ENCODE data around the gene GNAT2. TPM values are rescaled to one million over a fixed set of nuclear protein-coding genes. Genes with fewer than 3 reads are reported as not detected.

GNAT2 gene
- total and polyA plus RNA-seq, 2 donors (not counting 3 experiments of a cell fraction or from before 2014, with no cell fraction given), result not detected

DNA sequence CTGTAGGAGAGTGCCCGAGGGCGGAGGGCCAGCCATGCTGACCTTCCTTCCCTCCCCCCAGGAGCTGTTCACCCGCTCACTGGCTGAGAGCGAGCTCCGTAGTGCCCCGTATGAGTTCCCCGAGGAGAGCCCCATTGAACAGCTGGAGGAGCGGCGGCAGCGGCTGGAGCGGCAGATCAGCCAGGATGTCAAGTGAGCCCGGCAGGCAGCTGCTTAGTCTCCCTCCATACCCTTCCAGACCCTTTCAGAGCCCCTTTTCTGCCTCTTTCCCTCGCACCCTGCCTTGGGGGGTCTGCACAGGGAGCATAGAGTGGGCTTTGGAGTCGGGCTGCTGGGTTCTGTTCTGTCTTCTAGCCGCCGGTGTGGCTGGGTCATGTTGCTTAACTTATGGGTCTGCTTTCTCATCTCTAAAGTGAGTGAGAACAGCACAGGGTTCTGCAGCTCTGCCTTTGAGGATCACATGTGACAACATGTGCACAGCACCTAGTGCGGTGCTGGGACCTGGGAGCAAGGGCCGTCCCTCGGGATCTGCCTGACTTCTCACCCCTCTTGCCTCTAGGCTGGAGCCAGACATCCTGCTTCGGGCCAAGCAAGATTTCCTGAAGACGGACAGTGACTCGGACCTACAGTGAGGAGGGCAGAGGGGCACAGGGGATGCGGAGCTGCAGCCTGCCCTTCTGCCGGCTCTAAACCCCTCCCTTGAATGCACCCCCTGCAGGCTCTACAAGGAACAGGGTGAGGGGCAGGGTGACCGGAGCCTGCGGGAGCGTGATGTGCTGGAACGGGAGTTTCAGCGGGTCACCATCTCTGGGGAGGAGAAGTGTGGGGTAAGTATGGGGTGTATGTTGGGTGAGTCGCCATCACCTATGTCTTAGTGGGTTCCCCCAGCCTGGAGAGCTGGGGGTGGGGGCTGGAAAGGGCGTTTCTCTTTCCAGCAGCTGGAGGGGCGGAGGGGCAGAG, 6.5 kb upstream of the GNAT2 start:
- ChIA-PET CTCF (interaction anchor here (1.8 to 3.3 kb wide), 3 partner anchors 9 to 80 kb away, joined by 4 to 23 read pairs (median 8); partner anchors contain the start of gene GNAI3), POLR2A (no interaction called here)
- Histone ChIP-seq H3K9ac (replicated peaks; ENCODE audit: extremely low read depth, insufficient read depth, low read length) (no peak overlapping the region), H3K4me1 (ENCODE audit: control insufficient read depth, extremely low read depth, insufficient read depth, low read length) (peaks cover 8% of the 10 kb centered on the region), H3K4me2 (ENCODE audit: insufficient read depth, low read length) (no peak overlapping the region), H3K4me3 (replicated peaks in 1 of 3; ENCODE audit: insufficient read depth in 1 of 3, low read depth in 1 of 3, low read length in 3 of 3) (no peak overlapping the region), H3K9me1 (replicated peaks; ENCODE audit: control insufficient read depth, extremely low read depth, insufficient read depth, low read length) (no peaks in the 10 kb centered on the region), H3K27me3 (ENCODE audit: control insufficient read depth in 2 of 2, insufficient read depth in 2 of 2, low read length in 2 of 2) (no peaks in the 10 kb centered on the region), H4K20me1 (replicated peaks; ENCODE audit: control insufficient read depth, extremely low read depth, insufficient read depth, low read length) (no peaks in the 10 kb centered on the region), H3K36me3 (ENCODE audit: control insufficient read depth in 2 of 2, extremely low read depth in 1 of 2, insufficient read depth in 2 of 2, low read length in 2 of 2) (peaks cover 4 to 35% of the 10 kb centered on the region in 2 experiments), H3K79me2 (ENCODE audit: control insufficient read depth, insufficient read depth, low read length) (peaks cover 43% of the 10 kb centered on the region), H3K9me3 (replicated peaks; ENCODE audit: control insufficient read depth, insufficient read depth, low read length) (no peaks in the 10 kb centered on the region), H2AFZ (ENCODE audit: low read depth, low read length) (no peak overlapping the region), H3K27ac (ENCODE audit: insufficient read depth, low read depth, low read length) (no peak overlapping the region)
- DNase-seq (ENCODE audit: low read depth, low spot score), result no peak
- intact Hi-C loops (cut with micrococcal nuclease), result no loop called here
- BruUV-seq (replicated peaks), result no TSS peak
- dilution Hi-C loops (cut with MboI; ENCODE audit: extremely low pct_ligation_motif_present, low sequenced_read_pairs), result no loop called here
- TF ChIP-seq POLR2AphosphoS5 (IDR thresholded peaks at IDR 0.05; ENCODE audit: insufficient read depth, low read depth, low read length) (no peak), FOS (IDR thresholded peaks at IDR 0.05; ENCODE audit: borderline replicate concordance, insufficient read depth, low read length) (no peak), JUN (IDR thresholded peaks at IDR 0.05; ENCODE audit: borderline replicate concordance, insufficient read depth, insufficient read length, low read depth) (no peak), EZH2 (IDR thresholded peaks at IDR 0.05; ENCODE audit: borderline replicate concordance, low read depth, low read length, severe bottlenecking) (no peak), MYC (IDR thresholded peaks at IDR 0.05; ENCODE audit: low read depth, low read length) (no peak), POLR2A (IDR thresholded peaks at IDR 0.05; ENCODE audit: low read depth, low read length) (no peak), GATA2 (IDR thresholded peaks at IDR 0.05; ENCODE audit: insufficient read depth, insufficient read length, low read depth, low read length) (no peak)
- TF ChIP-seq, protein P1, sequence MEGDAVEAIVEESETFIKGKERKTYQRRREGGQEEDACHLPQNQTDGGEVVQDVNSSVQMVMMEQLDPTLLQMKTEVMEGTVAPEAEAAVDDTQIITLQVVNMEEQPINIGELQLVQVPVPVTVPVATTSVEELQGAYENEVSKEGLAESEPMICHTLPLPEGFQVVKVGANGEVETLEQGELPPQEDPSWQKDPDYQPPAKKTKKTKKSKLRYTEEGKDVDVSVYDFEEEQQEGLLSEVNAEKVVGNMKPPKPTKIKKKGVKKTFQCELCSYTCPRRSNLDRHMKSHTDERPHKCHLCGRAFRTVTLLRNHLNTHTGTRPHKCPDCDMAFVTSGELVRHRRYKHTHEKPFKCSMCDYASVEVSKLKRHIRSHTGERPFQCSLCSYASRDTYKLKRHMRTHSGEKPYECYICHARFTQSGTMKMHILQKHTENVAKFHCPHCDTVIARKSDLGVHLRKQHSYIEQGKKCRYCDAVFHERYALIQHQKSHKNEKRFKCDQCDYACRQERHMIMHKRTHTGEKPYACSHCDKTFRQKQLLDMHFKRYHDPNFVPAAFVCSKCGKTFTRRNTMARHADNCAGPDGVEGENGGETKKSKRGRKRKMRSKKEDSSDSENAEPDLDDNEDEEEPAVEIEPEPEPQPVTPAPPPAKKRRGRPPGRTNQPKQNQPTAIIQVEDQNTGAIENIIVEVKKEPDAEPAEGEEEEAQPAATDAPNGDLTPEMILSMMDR (IDR thresholded peaks at IDR 0.05; ENCODE audit: extremely low read depth in 1 of 2, insufficient read depth in 1 of 2, low read depth in 1 of 2, low read length in 2 of 2), result no peak
- TF ChIP-seq, protein P2, sequence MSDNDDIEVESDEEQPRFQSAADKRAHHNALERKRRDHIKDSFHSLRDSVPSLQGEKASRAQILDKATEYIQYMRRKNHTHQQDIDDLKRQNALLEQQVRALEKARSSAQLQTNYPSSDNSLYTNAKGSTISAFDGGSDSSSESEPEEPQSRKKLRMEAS (IDR thresholded peaks at IDR 0.05; ENCODE audit: insufficient read depth, insufficient read length), result no peak
- FAIRE-seq, result no peak

All from endothelial cell of umbilical vein (primary cell).